RWPE2 (cell line): ENCODE data around the gene KIF25.

Experiments used
- ATAC-seq: fragments of 200-7000 bp; cut with Tn5 transposase; 3 replicates; pipeline ENCODE4 v1.9.1; 2021; ENCODE audit warnings: low read depth
- DNase-seq: peaks from one replicate; pipeline ENCODE4 v3.0.0-alpha.2; 2020; ENCODE audit warnings: low spot score
- H3K27ac ChIP-seq: fragments of 450-650 bp; 2 replicates; pipeline ENCODE4 v1.5.1; 2017; ENCODE audit warnings: mild to moderate bottlenecking; ENCODE audit not compliant: poor library complexity, severe bottlenecking
- H3K27me3 ChIP-seq: fragments of 250-450 bp; sonication (Bioruptor Pico); 2 replicates; pipeline ENCODE4 v1.5.1; 2021; ENCODE audit warnings: mild to moderate bottlenecking, moderate library complexity; ENCODE audit not compliant: insufficient read depth, poor library complexity, severe bottlenecking
- H3K36me3 ChIP-seq: fragments of 250-450 bp; sonication (Bioruptor Pico); 2 replicates; pipeline ENCODE4 v1.5.1; 2020; ENCODE audit warnings: low read depth, mild to moderate bottlenecking, moderate library complexity
- H3K4me1 ChIP-seq: fragments of 250-450 bp; sonication (Bioruptor Pico); 2 replicates; pipeline ENCODE4 v1.5.1; 2021; ENCODE audit warnings: mild to moderate bottlenecking, moderate library complexity; ENCODE audit not compliant: insufficient read depth, poor library complexity, severe bottlenecking
- H3K4me3 ChIP-seq: fragments of 250-450 bp; sonication (Bioruptor Pico); 2 replicates; pipeline ENCODE4 v1.5.1; 2021; ENCODE audit warnings: mild to moderate bottlenecking, moderate library complexity; ENCODE audit not compliant: severe bottlenecking
- H3K9me3 ChIP-seq: fragments of 250-450 bp; sonication (Bioruptor Pico); 2 replicates; pipeline ENCODE4 v1.5.1; 2021; ENCODE audit warnings: mild to moderate bottlenecking, moderate library complexity; ENCODE audit not compliant: severe bottlenecking
- CTCF ChIP-seq: fragments of 450-650 bp; IDR thresholded peaks from one replicate; pipeline ENCODE4 v1.5.1; 2017; ENCODE audit warnings: mild to moderate bottlenecking, moderate library complexity; ENCODE audit not compliant: poor library complexity, severe bottlenecking

KIF25 gene

GRCh38 chr6:167993169-167993568, 4.3 kb upstream of the KIF25 start:
- no peaks in the 10 kb centered on the region for H3K27me3 ChIP-seq
- ATAC-seq, result no peak

GRCh38 chr6:167993831-167994230, 3.6 kb upstream of the KIF25 start:
- Histone ChIP-seq H3K9me3 (no peaks in the 10 kb centered on the region), H3K27me3 (no peaks in the 10 kb centered on the region), H3K36me3 (no peaks in the 10 kb centered on the region), H3K4me1 (no peaks in the 10 kb centered on the region), H3K27ac (no peak overlapping the region), H3K4me3 (no peak overlapping the region)
- no peak for ATAC-seq
- no peak for TF ChIP-seq CTCF
- DNase-seq, result no peak

More at GRCh38 chr6:167993169-167993568, 4.3 kb upstream of the KIF25 start:
- Histone ChIP-seq H3K9me3 (no peaks in the 10 kb centered on the region), H3K4me3 (no peak overlapping the region), H3K27ac (no peak overlapping the region), H3K4me1 (no peaks in the 10 kb centered on the region), H3K36me3 (no peaks in the 10 kb centered on the region)
- TF ChIP-seq CTCF, result no peak
- DNase-seq, result no peak

DNA sequence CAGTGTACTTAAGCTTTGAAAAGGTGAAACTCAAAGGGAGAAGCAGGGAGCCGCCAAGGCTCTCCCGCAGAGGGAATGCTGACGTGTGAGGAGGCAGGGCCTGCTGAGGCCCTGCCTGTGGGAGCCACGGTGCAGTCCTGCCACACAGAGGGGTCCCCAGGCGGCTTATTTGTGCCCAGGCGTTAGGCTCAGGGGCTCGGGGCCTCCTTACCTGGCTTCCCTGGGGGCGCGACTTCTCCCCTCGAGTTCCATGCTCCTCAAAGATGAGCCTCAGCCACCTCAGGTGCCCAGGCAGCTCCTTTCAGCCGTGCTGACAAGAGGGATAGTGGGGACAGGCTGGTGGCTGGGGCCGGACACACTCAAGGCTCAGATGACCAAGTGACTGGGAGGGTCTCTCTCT, 2.2 kb upstream of the KIF25 start:
- Histone ChIP-seq H3K27ac (no peak overlapping the region), H3K4me1 (no peaks in the 10 kb centered on the region), H3K36me3 (no peaks in the 10 kb centered on the region), H3K4me3 (no peak overlapping the region), H3K27me3 (no peaks in the 10 kb centered on the region), H3K9me3 (no peaks in the 10 kb centered on the region)
- ATAC-seq, result no peak
- TF ChIP-seq CTCF, result no peak
- no peak for DNase-seq

DNA sequence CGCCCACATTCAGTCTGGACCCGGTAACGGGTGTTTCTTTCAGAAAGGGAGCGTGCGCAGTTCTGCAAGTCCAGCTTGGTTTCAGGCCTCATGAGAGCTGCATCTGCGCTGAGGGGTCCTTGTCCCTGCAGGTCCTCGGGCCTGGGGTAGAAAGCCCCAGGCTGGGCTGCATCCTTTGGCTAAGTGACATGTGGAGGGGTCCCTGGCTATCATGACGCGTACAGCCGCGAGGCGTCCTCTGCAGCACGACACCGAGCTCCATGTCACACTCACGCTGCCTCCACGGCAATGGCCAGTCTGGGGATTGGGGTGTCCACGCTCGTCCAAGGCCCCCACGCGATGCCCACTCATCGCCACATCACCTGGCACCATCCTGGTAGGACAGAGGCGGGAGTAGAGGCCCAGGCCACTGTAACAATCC, 1.7 kb upstream of the KIF25 start:
- H3K9me3 ChIP-seq, result no peaks in the 10 kb centered on the region
- no peak for TF ChIP-seq CTCF
- H3K27ac ChIP-seq, result no peak overlapping the region
- H3K4me1 ChIP-seq, result no peaks in the 10 kb centered on the region
- no peaks in the 10 kb centered on the region for H3K27me3 ChIP-seq
- ATAC-seq, result no peak
- no peak overlapping the region for H3K4me3 ChIP-seq
- no peaks in the 10 kb centered on the region for H3K36me3 ChIP-seq
- no peak for DNase-seq

DNA sequence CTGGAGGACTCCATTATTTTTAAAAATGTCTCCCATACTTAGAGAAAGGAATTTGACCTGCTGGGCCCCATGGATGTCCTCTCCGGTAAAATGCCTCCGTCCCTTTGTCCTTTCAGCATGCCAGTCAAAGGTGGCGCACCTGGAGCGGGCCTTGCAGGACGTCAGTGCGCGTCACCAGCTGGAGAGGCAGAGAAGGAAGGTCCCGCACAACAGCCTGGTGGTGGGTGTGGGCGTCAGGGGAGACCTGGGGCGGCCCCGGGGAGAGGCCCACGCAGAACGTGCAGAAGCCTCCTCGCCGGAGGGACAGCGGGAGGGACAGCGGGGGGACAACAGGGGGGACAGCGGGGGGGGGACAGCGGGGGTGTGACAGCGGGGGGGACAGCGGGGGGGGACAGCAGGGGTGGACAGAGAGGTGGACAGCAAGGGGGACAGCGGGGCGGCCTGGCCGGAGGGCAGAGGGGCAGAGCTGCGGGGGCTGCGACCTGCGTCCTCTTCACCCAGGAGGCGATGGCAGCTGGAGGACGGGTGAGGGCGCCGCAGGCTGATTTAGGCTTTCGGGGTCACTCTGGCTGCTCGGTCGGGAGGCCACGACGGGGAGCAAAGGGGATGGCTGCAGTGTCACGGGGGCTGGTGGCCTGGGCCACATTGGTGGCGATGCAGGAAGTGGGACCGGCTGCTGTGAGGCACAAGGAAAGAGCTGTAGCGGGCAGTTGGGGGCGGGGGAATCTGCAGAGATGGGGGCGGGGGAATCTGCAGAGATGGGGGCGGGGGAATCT, 859 bp upstream of the KIF25 start:
- no peak overlapping the region for H3K4me3 ChIP-seq
- DNase-seq, result no peak
- H3K27me3 ChIP-seq, result no peaks in the 10 kb centered on the region
- H3K4me1 ChIP-seq, result no peaks in the 10 kb centered on the region
- H3K27ac ChIP-seq, result no peak overlapping the region
- no peaks in the 10 kb centered on the region for H3K9me3 ChIP-seq
- TF ChIP-seq CTCF, result no peak
- ATAC-seq, result no peak
- no peaks in the 10 kb centered on the region for H3K36me3 ChIP-seq
